GM12878 (cell line): Measurements from ENCODE around the gene TBC1D24. TPM values are rescaled to one million over a fixed set of nuclear protein-coding genes. Genes with fewer than 3 reads are reported as not detected.

Source experiments
- ATAC-seq: fragments of 200-7000 bp; cut with Tn5 transposase; 3 replicates; pipeline ENCODE4 v1.9.1; 2020; ENCODE audit warnings: mild to moderate bottlenecking, moderate library complexity
- BruUV-seq: library from RNA; stranded (reverse); fragments of 400-500 nt; replicated peaks from 2 replicates; lab custom pipeline; 2021; lab: Mats Ljungman, UMichigan
- CTCF ChIA-PET: fragments of 300-600 bp; sonication (Branson Sonifier 250); formaldehyde crosslinking; extraction: SDS; loops from one replicate; lab custom pipeline; 2021; ENCODE audit warnings: inconsistent platforms; lab: Yijun Ruan, JAX
- POLR2A ChIA-PET: fragments of 350-600 bp; formaldehyde crosslinking; extraction: SDS; loops from one replicate; lab custom pipeline; 2021; ENCODE audit warnings: inconsistent platforms; lab: Charles Lee
- RAD21 ChIA-PET: fragments of 300-600 bp; sonication (Branson Sonifier 250); formaldehyde crosslinking; loops from one replicate; lab custom pipeline; 2023; ENCODE audit warnings: antibody characterized with exemption; ENCODE audit not compliant: unreplicated experiment; lab: Charles Lee
- SMC1A ChIA-PET: fragments of 300-600 bp; sonication (Branson Sonifier 250); formaldehyde crosslinking; loops from one replicate; lab custom pipeline; 2023; ENCODE audit not compliant: unreplicated experiment, uncharacterized antibody; lab: Charles Lee
- DNase-seq: peaks from one replicate; pipeline ENCODE4 v3.0.0-alpha.2; 2011; ENCODE audit warnings: low read depth, low spot score
- FAIRE-seq: peaks from 3 replicates; lab custom pipeline; 2011; peaks lifted over from hg19 to GRCh38; lab: Jason Lieb, UNC
- H2AFZ ChIP-seq: 2 replicates; pipeline ENCODE4 v1.6.0; 2011; ENCODE audit warnings: low read depth, low read length, control low read depth; ENCODE audit not compliant: control insufficient read depth
- H3K27ac ChIP-seq: 2 replicates; pipeline ENCODE4 v1.5.1; 2011; ENCODE audit warnings: control low read depth; ENCODE audit not compliant: control insufficient read depth, insufficient read depth
- H3K27me3 ChIP-seq, 2 experiments: replicated peaks in 1 of 2; 2 replicates each; pipeline versions ENCODE4 v1.6.0 to v1.6.1; 2011; ENCODE audit warnings: low read length in 1 of 2; ENCODE audit not compliant: control insufficient read depth in 2 of 2, insufficient read depth in 2 of 2
- H3K36me3 ChIP-seq, 2 experiments: 2 replicates each; pipeline ENCODE4 v1.5.1; 2011; ENCODE audit warnings: low read length in 1 of 2; ENCODE audit not compliant: control insufficient read depth in 2 of 2, insufficient read depth in 2 of 2
- H3K4me1 ChIP-seq: 2 replicates; pipeline ENCODE4 v1.6.1; 2011; ENCODE audit warnings: mild to moderate bottlenecking, low read length, moderate library complexity, mixed read lengths; ENCODE audit not compliant: control insufficient read depth, insufficient read depth
- H3K4me2 ChIP-seq: 2 replicates; pipeline ENCODE4 v1.6.0; 2011; ENCODE audit warnings: control low read depth; ENCODE audit not compliant: control insufficient read depth, insufficient read depth
- H3K4me3 ChIP-seq: fragments of 200-600 bp; sonication (generic); 2 replicates; pipeline ENCODE4 v1.5.1; 2016
- H3K79me2 ChIP-seq: 2 replicates; pipeline ENCODE4 v1.6.0; 2011; ENCODE audit warnings: low read length; ENCODE audit not compliant: control insufficient read depth, insufficient read depth
- H3K9ac ChIP-seq: 2 replicates; pipeline ENCODE4 v1.8.0; 2011; ENCODE audit warnings: low read length, control low read depth, mixed read lengths; ENCODE audit not compliant: control insufficient read depth, insufficient read depth
- H3K9me3 ChIP-seq: replicated peaks from 3 replicates; pipeline ENCODE4 v1.5.1; 2011; ENCODE audit warnings: mild to moderate bottlenecking, low read length; ENCODE audit not compliant: control insufficient read depth, insufficient read depth
- H4K20me1 ChIP-seq: 2 replicates; pipeline ENCODE4 v1.6.0; 2011; ENCODE audit not compliant: control insufficient read depth, insufficient read depth
- ATF7 ChIP-seq: fragments of 450-650 bp; IDR thresholded peaks from 2 replicates; pipeline ENCODE4 v1.6.1; 2016; ENCODE audit warnings: low read depth, mild to moderate bottlenecking
- CBX3 ChIP-seq: fragments of 200-600 bp; sonication (generic); IDR thresholded peaks from 2 replicates; pipeline ENCODE4 v1.6.1; 2016; ENCODE audit warnings: low read depth, borderline replicate concordance
- FOXK2 ChIP-seq: fragments of 450-650 bp; IDR thresholded peaks from 2 replicates; pipeline ENCODE4 v1.6.1; 2017; ENCODE audit warnings: mild to moderate bottlenecking, moderate library complexity
- HDGF ChIP-seq: fragments of 450-650 bp; IDR thresholded peaks from 2 replicates; pipeline ENCODE4 v1.6.1; 2016; ENCODE audit warnings: antibody characterized with exemption
- MEF2A ChIP-seq: IDR thresholded peaks from 2 replicates; pipeline ENCODE4 v1.6.1; 2011; ENCODE audit warnings: low read depth, mild to moderate bottlenecking, low read length, moderate library complexity; ENCODE audit not compliant: insufficient read depth
- MYC ChIP-seq: IDR thresholded peaks from 2 replicates; pipeline ENCODE4 v1.6.1; 2011; ENCODE audit warnings: mild to moderate bottlenecking, low read length, moderate library complexity, inconsistent platforms; ENCODE audit not compliant: insufficient read depth, insufficient replicate concordance, insufficient read length, severe bottlenecking
- RCOR1 ChIP-seq: conservative IDR thresholded peaks from 2 replicates; pipeline ENCODE4 v1.6.1; 2012; ENCODE audit warnings: low read depth, low read length, improper control_type of control experiment
- RUNX3 ChIP-seq: IDR thresholded peaks from 2 replicates; pipeline ENCODE4 v1.6.1; 2012; ENCODE audit warnings: low read length, inconsistent platforms
- SP1 ChIP-seq: IDR thresholded peaks from one replicate; pipeline ENCODE4 v1.6.1; 2011; ENCODE audit warnings: low read depth, low read length
- USF1 ChIP-seq: IDR thresholded peaks from 2 replicates; pipeline ENCODE4 v1.6.1; 2011; ENCODE audit warnings: borderline replicate concordance, low read depth, mild to moderate bottlenecking, moderate library complexity, mixed read lengths, low read length; ENCODE audit not compliant: insufficient read depth; ENCODE audit errors: extremely low read length
- WRNIP1 ChIP-seq: IDR thresholded peaks from 2 replicates; pipeline ENCODE4 v1.6.1; 2011; ENCODE audit warnings: low read depth, low read length, improper control_type of control experiment, borderline replicate concordance
- ZBTB11 ChIP-seq: fragments of 450-650 bp; formaldehyde crosslinking; IDR thresholded peaks from 2 replicates; pipeline ENCODE4 v1.5.0; 2022; ENCODE audit warnings: mild to moderate bottlenecking, missing genetic modification characterization
- ZNF24 ChIP-seq: fragments of 450-650 bp; IDR thresholded peaks from 2 replicates; pipeline ENCODE4 v1.6.1; 2017; ENCODE audit warnings: antibody characterized with exemption, mild to moderate bottlenecking
- ZNF622 ChIP-seq: fragments of 450-650 bp; IDR thresholded peaks from 2 replicates; pipeline ENCODE4 v1.6.1; 2017; ENCODE audit warnings: mild to moderate bottlenecking, inconsistent platforms
- WGBS: methylation state at CpG from one replicate; pipeline ENCODE4 v1.1.6; 2016; ENCODE audit warnings: low lambda C conversion rate; ENCODE audit not compliant: insufficient replicate concordance, insufficient coverage; ENCODE audit errors: missing lambda C conversion rate; 5-methylcytosine and 5-hydroxymethylcytosine counted together
- in situ Hi-C: fragments of 300-500 bp; cut with MboI; formaldehyde crosslinking; loops from 9 replicates; pipeline ENCODE4 v1.14.3; 2018; ENCODE audit warnings: mixed read lengths
- intact Hi-C: fragments of 100-400 bp; cut with micrococcal nuclease; formaldehyde crosslinking; loops from one replicate; pipeline ENCODE4 v1.14.2; 2022; ENCODE audit not compliant: unreplicated experiment
- polyA plus RNA-seq, 11 experiments: library from polyadenylated mRNA; depleted of rRNA in 4 of 11; unstranded in 6 of 11; stranded (reverse) in 5 of 11; fragments of >200 nt; fragmentation: Nextera tagmentation in 4 of 11; fragmentation: Illumina TruSeq in 1 of 11; extraction: Ambion mirVana in 4 of 11; extraction: Trizol in 1 of 11; gene quantifications; 1 replicate in 1 of 11; 2 replicates in 10 of 11; pipeline versions ENCODE4 v1.2.1 to v1.2.3, GENCODE V29; 2011 to 2016; ENCODE audit warnings: inconsistent platforms in 2 of 11, missing spikeins in 2 of 11, low read depth in 1 of 11
- total RNA-seq, 4 experiments: library from RNA; depleted of rRNA in 3 of 4; stranded (reverse); fragments of >200 nt in 3 of 4; fragmentation: Illumina TruSeq in 1 of 4; extraction: Trizol in 1 of 4; gene quantifications; 2 replicates each; pipeline versions ENCODE4 v1.2.1 to v1.2.3, GENCODE V29; 2013 to 2021

The TBC1D24 gene
- total and polyA plus RNA-seq, 10 of the 15 experiments (the other 5 are each of a cell fraction or from before 2014, with no cell fraction given): 1.1 to 9.6 (median 4.5) TPM

- H3K79me2 ChIP-seq: no peaks in the 10 kb centered on the region
- SMC1A ChIA-PET: no interaction called here
- ATAC-seq: no peak
- 82% methylated on average over 25 of the region's 26 CpGs for WGBS
- H4K20me1 ChIP-seq: no peaks in the 10 kb centered on the region
- no peaks in the 10 kb centered on the region for H3K4me1 ChIP-seq
- H3K9me3 ChIP-seq: no peaks in the 10 kb centered on the region
- H3K27me3 ChIP-seq: no peaks in the 10 kb centered on the region
- POLR2A ChIA-PET: no interaction called here
- in situ Hi-C loops: loop anchor here (5.0 to 10.0 kb wide), 2 partner anchors 161 to 483 kb away; partner anchors contain the start of gene NPW
- RAD21 ChIA-PET: no interaction called here
- intact Hi-C loops: no loop called here
- no peak for FAIRE-seq
- no peak overlapping the region for H2AFZ ChIP-seq
- no peak overlapping the region for H3K27ac ChIP-seq
- H3K4me3 ChIP-seq: no peak overlapping the region
- CTCF ChIA-PET: interaction anchor here (0.6 to 1.0 kb wide), 2 partner anchors 29 to 175 kb away, joined by 3 read pairs; no protein-coding TSS in a partner anchor
- H3K36me3 ChIP-seq: peaks cover 0 to 11% of the 10 kb centered on the region in 2 experiments; a peak in 2 of 4 replicates
- TF ChIP-seq FOXK2 (no peak), MEF2A (no peak), USF1 (no peak), MYC (no peak), HDGF (no peak), RUNX3 (no peak), ZNF24 (no peak), CBX3 (no peak), WRNIP1 (no peak), RCOR1 (no peak), ZBTB11 (CRISPR knock-in tag) (no peak), SP1 (no peak), ATF7 (no peak), ZNF622 (no peak)
- H3K4me2 ChIP-seq: no peak overlapping the region
- no peak for DNase-seq
- BruUV-seq: no TSS peak
- H3K9ac ChIP-seq: no peak overlapping the region
Observed at GRCh38 chr16:2497695-2498484, 23.0 kb downstream of the TBC1D24 start.
